Smooth muscle cell (in vitro differentiated cells): ENCODE measurements around the gene AIMP1. TPM values are rescaled to one million over a fixed set of nuclear protein-coding genes. Genes with fewer than 3 reads are reported as not detected.

ENCODE experiments used
- DNase-seq: peaks from one replicate; lab custom pipeline; 2025; ENCODE audit not compliant: unreplicated experiment; lab: John Stamatoyannopoulos, UW
- H2AFZ ChIP-seq: fragments of 200-600 bp; sonication (generic); 2 replicates; pipeline ENCODE4 v1.6.0; 2016; ENCODE audit warnings: antibody characterized with exemption, low read depth, mild to moderate bottlenecking
- H3F3A ChIP-seq: fragments of 200-600 bp; sonication (generic); 2 replicates; pipeline ENCODE4 v1.6.0; 2017; ENCODE audit warnings: antibody characterized with exemption, low read depth
- H3K27ac ChIP-seq: fragments of 200-600 bp; sonication (generic); 2 replicates; pipeline ENCODE4 v1.5.1; 2016; ENCODE audit warnings: low read depth, mild to moderate bottlenecking
- H3K27me3 ChIP-seq: fragments of 200-600 bp; sonication (generic); 2 replicates; pipeline ENCODE4 v1.6.1; 2016; ENCODE audit warnings: low read depth, mild to moderate bottlenecking
- H3K36me3 ChIP-seq: fragments of 200-600 bp; sonication (generic); 2 replicates; pipeline ENCODE4 v1.5.1; 2016; ENCODE audit warnings: low read depth
- H3K4me1 ChIP-seq: fragments of 200-600 bp; sonication (generic); 2 replicates; pipeline ENCODE4 v1.5.1; 2016; ENCODE audit warnings: low read depth
- H3K4me2 ChIP-seq: fragments of 200-600 bp; sonication (generic); 2 replicates; pipeline ENCODE4 v1.6.0; 2016; ENCODE audit warnings: mild to moderate bottlenecking
- H3K4me3 ChIP-seq: fragments of 200-600 bp; sonication (generic); 2 replicates; pipeline ENCODE4 v1.5.1; 2016; ENCODE audit warnings: mild to moderate bottlenecking
- H3K79me2 ChIP-seq: fragments of 200-600 bp; sonication (generic); 2 replicates; pipeline ENCODE4 v1.6.0; 2016; ENCODE audit warnings: low read depth, mild to moderate bottlenecking
- H3K9ac ChIP-seq: fragments of 200-600 bp; sonication (generic); 2 replicates; pipeline ENCODE4 v1.6.0; 2016; ENCODE audit warnings: low read depth
- H3K9me3 ChIP-seq: fragments of 200-600 bp; sonication (generic); replicated peaks from 2 replicates; pipeline ENCODE4 v1.5.1; 2016; ENCODE audit warnings: low read depth
- H4K20me1 ChIP-seq: fragments of 200-600 bp; sonication (generic); 2 replicates; pipeline ENCODE4 v1.6.0; 2016; ENCODE audit warnings: low read depth
- WGBS: methylation state at CpG from one replicate; pipeline ENCODE4 v1.1.7; 2016; ENCODE audit warnings: low lambda C conversion rate; 5-methylcytosine and 5-hydroxymethylcytosine counted together
- polyA plus RNA-seq: library from polyadenylated mRNA; unstranded; fragments of >200 nt; fragmentation: Nextera tagmentation; extraction: Ambion mirVana; gene quantifications from 2 replicates; pipeline ENCODE4 v1.2.1, GENCODE V29; 2016
- total RNA-seq: library from RNA; depleted of rRNA; stranded (reverse); fragments of >200 nt; gene quantifications from 2 replicates; pipeline ENCODE4 v1.2.3, GENCODE V29; 2014
- TF ChIP-seq, protein P1 (sequence below): fragments of 200-600 bp; sonication (generic); IDR thresholded peaks from 2 replicates; pipeline ENCODE4 v1.5.1; 2017; ENCODE audit warnings: borderline replicate concordance, mild to moderate bottlenecking, antibody characterized with exemption; ENCODE audit not compliant: insufficient read depth, poor library complexity, severe bottlenecking

AIMP1 gene
- total and polyA plus RNA-seq, 2 experiments from 2014 or later: 35.1 to 58.5 TPM

DNA sequence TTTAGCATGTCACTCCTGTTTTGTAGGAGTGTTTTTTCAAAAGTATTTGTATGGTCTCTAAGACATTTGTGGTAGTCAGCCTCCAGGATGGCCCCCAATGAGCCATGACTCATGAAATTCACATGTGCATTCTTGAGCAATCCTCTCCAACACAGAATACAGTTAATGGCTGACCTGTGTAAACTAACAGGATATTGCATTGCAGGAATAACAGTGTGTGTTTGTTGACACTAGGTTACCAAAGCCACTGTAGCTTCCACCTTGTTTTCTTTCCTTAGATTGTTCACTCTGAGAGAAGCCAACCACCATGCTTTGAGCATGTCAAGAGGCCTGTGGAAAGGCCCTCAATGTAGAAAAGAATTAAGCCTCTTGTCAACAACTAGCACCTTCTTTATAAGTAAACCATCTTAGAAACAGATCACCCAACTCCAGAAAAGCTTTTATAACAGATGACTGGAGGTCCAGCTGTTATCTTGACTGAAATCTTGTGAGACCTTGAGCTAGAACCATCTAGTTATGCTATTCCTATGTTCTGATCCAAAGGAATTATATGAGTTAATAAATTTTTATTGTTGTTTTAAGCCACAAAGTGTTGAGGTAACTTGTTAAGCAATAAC lies 28.9 kb upstream of the AIMP1 start:
- Histone ChIP-seq H3K27ac (peak overlapping the region; percentile 57), H3K79me2 (no peaks in the 10 kb centered on the region), H3F3A (no peaks in the 10 kb centered on the region), H3K4me1 (no peaks in the 10 kb centered on the region), H4K20me1 (peaks cover 3% of the 10 kb centered on the region), H3K9me3 (no peaks in the 10 kb centered on the region), H3K36me3 (no peaks in the 10 kb centered on the region), H3K4me3 (no peak overlapping the region), H3K9ac (no peak overlapping the region), H2AFZ (no peak overlapping the region), H3K4me2 (peak overlapping the region; percentile 17), H3K27me3 (no peaks in the 10 kb centered on the region)
- no peak for DNase-seq
- TF ChIP-seq, protein P1, sequence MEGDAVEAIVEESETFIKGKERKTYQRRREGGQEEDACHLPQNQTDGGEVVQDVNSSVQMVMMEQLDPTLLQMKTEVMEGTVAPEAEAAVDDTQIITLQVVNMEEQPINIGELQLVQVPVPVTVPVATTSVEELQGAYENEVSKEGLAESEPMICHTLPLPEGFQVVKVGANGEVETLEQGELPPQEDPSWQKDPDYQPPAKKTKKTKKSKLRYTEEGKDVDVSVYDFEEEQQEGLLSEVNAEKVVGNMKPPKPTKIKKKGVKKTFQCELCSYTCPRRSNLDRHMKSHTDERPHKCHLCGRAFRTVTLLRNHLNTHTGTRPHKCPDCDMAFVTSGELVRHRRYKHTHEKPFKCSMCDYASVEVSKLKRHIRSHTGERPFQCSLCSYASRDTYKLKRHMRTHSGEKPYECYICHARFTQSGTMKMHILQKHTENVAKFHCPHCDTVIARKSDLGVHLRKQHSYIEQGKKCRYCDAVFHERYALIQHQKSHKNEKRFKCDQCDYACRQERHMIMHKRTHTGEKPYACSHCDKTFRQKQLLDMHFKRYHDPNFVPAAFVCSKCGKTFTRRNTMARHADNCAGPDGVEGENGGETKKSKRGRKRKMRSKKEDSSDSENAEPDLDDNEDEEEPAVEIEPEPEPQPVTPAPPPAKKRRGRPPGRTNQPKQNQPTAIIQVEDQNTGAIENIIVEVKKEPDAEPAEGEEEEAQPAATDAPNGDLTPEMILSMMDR: no peak

DNA sequence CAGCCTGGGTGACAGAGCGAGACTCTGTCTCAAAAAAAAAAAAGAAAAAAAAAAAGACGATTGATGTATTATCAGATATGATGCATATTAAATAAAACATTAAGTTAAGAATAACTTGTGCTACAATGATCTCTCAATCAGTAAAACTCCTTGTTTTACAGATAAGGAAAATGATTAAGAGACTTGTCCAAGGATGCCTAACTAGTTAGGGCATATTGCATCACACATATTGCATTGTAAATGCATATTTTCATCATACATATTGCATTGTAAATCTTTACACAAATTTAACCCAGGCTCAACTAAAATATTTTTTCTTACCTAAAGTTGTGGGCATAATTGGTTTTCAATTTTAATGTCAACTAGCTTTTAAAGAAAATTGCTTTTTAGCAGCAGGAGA lies 26.6 kb upstream of the AIMP1 start:
- H3K79me2 ChIP-seq: no peaks in the 10 kb centered on the region
- H3K27me3 ChIP-seq: no peaks in the 10 kb centered on the region
- H3K4me2 ChIP-seq: no peak overlapping the region
- WGBS: 94% methylated on average over 2 of the region's 2 CpGs
- TF ChIP-seq, protein P1: no peak
- no peak for DNase-seq
- no peaks in the 10 kb centered on the region for H3K4me1 ChIP-seq
- H3K9ac ChIP-seq: no peak overlapping the region
- peaks cover 7% of the 10 kb centered on the region for H3K36me3 ChIP-seq
- H3K9me3 ChIP-seq: no peaks in the 10 kb centered on the region
- H3K4me3 ChIP-seq: no peak overlapping the region
- no peaks in the 10 kb centered on the region for H3F3A ChIP-seq
- no peak overlapping the region for H3K27ac ChIP-seq
- H2AFZ ChIP-seq: no peak overlapping the region
- peaks cover 3% of the 10 kb centered on the region for H4K20me1 ChIP-seq

DNA sequence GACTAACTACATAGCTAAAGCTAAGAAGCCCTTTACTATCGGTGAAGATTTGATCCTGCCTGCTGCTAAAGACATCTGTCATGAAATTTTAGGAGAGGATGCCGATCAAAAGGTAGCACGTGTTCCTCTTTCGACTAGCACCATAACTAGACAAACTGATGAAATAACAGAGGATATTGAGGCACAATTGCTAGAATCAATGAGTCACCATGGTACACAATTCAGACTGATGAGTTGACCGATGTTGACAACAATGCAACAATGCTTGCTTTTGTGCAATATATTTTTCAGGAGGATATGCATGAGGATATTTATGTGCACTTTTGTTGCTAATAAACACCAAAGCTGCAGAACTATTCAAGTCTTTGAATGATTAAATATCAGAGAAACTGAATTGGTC lies 24.7 kb upstream of the AIMP1 start:
- no peaks in the 10 kb centered on the region for H3K9me3 ChIP-seq
- H3K4me2 ChIP-seq: no peak overlapping the region
- 93% methylated on average over 5 of the region's 5 CpGs for WGBS
- no peak for DNase-seq
- peaks cover 11% of the 10 kb centered on the region for H3K36me3 ChIP-seq
- H3K79me2 ChIP-seq: no peaks in the 10 kb centered on the region
- no peak overlapping the region for H3K9ac ChIP-seq
- no peak overlapping the region for H2AFZ ChIP-seq
- H3K4me1 ChIP-seq: no peaks in the 10 kb centered on the region
- H3K4me3 ChIP-seq: no peak overlapping the region
- H3K27me3 ChIP-seq: no peaks in the 10 kb centered on the region
- H3F3A ChIP-seq: no peaks in the 10 kb centered on the region
- H4K20me1 ChIP-seq: no peaks in the 10 kb centered on the region
- peak overlapping the region; percentile 20 for H3K27ac ChIP-seq
- TF ChIP-seq, protein P1: no peak

DNA sequence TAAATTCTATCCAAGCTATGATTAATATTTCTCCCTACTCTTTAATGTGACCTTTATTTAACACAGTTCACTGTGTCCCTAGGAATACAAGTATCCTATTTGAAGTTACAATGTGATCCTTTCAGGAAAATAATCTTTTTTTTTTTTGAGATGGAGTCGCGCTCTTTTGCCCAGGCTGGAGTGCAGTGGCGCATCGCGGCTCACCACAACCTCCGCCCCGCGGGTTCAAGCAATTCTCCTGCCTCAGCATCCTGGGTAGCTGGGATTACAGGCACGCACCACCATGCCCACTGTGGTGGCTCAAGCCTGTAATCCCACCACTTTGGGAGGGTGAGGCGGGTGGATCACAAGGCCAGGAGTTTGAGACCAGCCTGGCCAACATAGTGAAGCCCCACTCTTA lies 22.3 kb upstream of the AIMP1 start:
- H3F3A ChIP-seq: no peaks in the 10 kb centered on the region
- no peak overlapping the region for H3K9ac ChIP-seq
- peaks cover 11% of the 10 kb centered on the region for H3K36me3 ChIP-seq
- H3K27ac ChIP-seq: no peak overlapping the region
- no peak overlapping the region for H2AFZ ChIP-seq
- H3K4me1 ChIP-seq: no peaks in the 10 kb centered on the region
- H3K27me3 ChIP-seq: no peaks in the 10 kb centered on the region
- H3K4me3 ChIP-seq: no peak overlapping the region
- H3K4me2 ChIP-seq: no peak overlapping the region
- 98% methylated on average over 10 of the region's 10 CpGs for WGBS
- no peaks in the 10 kb centered on the region for H4K20me1 ChIP-seq
- H3K79me2 ChIP-seq: no peaks in the 10 kb centered on the region
- no peaks in the 10 kb centered on the region for H3K9me3 ChIP-seq
- TF ChIP-seq, protein P1: no peak
- DNase-seq: no peak
